H9 (cell line): ENCODE results near the gene NFIX. TPM values are rescaled to one million over a fixed set of nuclear protein-coding genes. Genes with fewer than 3 reads are reported as not detected.

ENCODE experiments used
- DNase-seq: peaks from one replicate; pipeline ENCODE4 v3.0.0-alpha.2; 2017
- H2AFZ ChIP-seq: one replicate; pipeline ENCODE4 v1.6.1; 2013; ENCODE audit warnings: mild to moderate bottlenecking, low read length, control low read depth, moderate library complexity
- H2AK5ac ChIP-seq: 2 replicates; pipeline ENCODE4 v1.6.1; 2013; ENCODE audit warnings: low read length, control low read depth, mixed read lengths; ENCODE audit not compliant: insufficient read length
- H2BK120ac ChIP-seq: one replicate; pipeline ENCODE4 v1.6.1; 2013; ENCODE audit warnings: low read depth, mild to moderate bottlenecking, low read length, control low read depth, inconsistent platforms; ENCODE audit not compliant: poor library complexity, severe bottlenecking
- H2BK12ac ChIP-seq: 2 replicates; pipeline ENCODE4 v1.6.1; 2013; ENCODE audit warnings: low read length, control low read depth, mixed read lengths, low read depth; ENCODE audit not compliant: insufficient read length
- H2BK15ac ChIP-seq: 2 replicates; pipeline ENCODE4 v1.6.1; 2013; ENCODE audit warnings: low read depth, low read length, control low read depth
- H2BK20ac ChIP-seq: one replicate; pipeline ENCODE4 v1.6.1; 2013; ENCODE audit warnings: low read depth, mild to moderate bottlenecking, low read length, control low read depth, inconsistent platforms; ENCODE audit not compliant: poor library complexity, severe bottlenecking
- H2BK5ac ChIP-seq: 2 replicates; pipeline ENCODE4 v1.6.1; 2013; ENCODE audit warnings: low read length, control low read depth, mixed read lengths; ENCODE audit not compliant: insufficient read length
- H3K14ac ChIP-seq: 2 replicates; pipeline ENCODE4 v1.6.1; 2013; ENCODE audit warnings: low read length, control low read depth; ENCODE audit not compliant: insufficient read depth
- H3K18ac ChIP-seq: 2 replicates; pipeline ENCODE4 v1.6.1; 2013; ENCODE audit warnings: low read depth, mild to moderate bottlenecking, mixed read lengths, low read length, control low read depth; ENCODE audit not compliant: insufficient read length
- H3K23ac ChIP-seq: 2 replicates; pipeline ENCODE4 v1.6.1; 2013; ENCODE audit warnings: low read length, control low read depth, mixed read lengths, low read depth; ENCODE audit not compliant: insufficient read length
- H3K23me2 ChIP-seq: 2 replicates; pipeline ENCODE4 v1.6.1; 2013; ENCODE audit warnings: low read depth, mild to moderate bottlenecking, mixed read lengths, low read length, control low read depth; ENCODE audit not compliant: insufficient read length, poor library complexity, severe bottlenecking
- H3K27ac ChIP-seq: 2 replicates; pipeline ENCODE4 v1.5.1; 2013; ENCODE audit warnings: low read length, control low read depth, mixed read lengths, low read depth; ENCODE audit not compliant: insufficient read length
- H3K27me3 ChIP-seq: 2 replicates; pipeline ENCODE4 v1.6.1; 2013; ENCODE audit warnings: low read length, control low read depth, inconsistent platforms; ENCODE audit not compliant: insufficient read depth
- H3K4ac ChIP-seq: 2 replicates; pipeline ENCODE4 v1.6.1; 2013; ENCODE audit warnings: low read depth, mild to moderate bottlenecking, control low read depth, inconsistent platforms, low read length, moderate library complexity
- H3K4me1 ChIP-seq: 2 replicates; pipeline ENCODE4 v1.6.1; 2013; ENCODE audit warnings: low read length, control low read depth, inconsistent platforms; ENCODE audit not compliant: insufficient read depth
- H3K4me2 ChIP-seq: 2 replicates; pipeline ENCODE4 v1.6.1; 2013; ENCODE audit warnings: low read length, control low read depth, mixed read lengths; ENCODE audit not compliant: insufficient read length, insufficient read depth
- H3K56ac ChIP-seq: 2 replicates; pipeline ENCODE4 v1.6.1; 2013; ENCODE audit warnings: low read depth, mild to moderate bottlenecking, mixed read lengths, low read length, control low read depth; ENCODE audit not compliant: insufficient read length
- H3K79me1 ChIP-seq: 2 replicates; pipeline ENCODE4 v1.6.1; 2013; ENCODE audit warnings: low read depth, mild to moderate bottlenecking, moderate library complexity, low read length, control low read depth, inconsistent platforms; ENCODE audit not compliant: insufficient read depth, poor library complexity, severe bottlenecking
- H3K79me2 ChIP-seq: 2 replicates; pipeline ENCODE4 v1.6.1; 2013; ENCODE audit warnings: low read length, control low read depth, inconsistent platforms; ENCODE audit not compliant: insufficient read depth
- H3K9ac ChIP-seq: 2 replicates; pipeline ENCODE4 v1.6.1; 2013; ENCODE audit warnings: low read length, control low read depth, mixed read lengths; ENCODE audit not compliant: insufficient read length; ENCODE audit errors: extremely low read depth
- H3K9me3 ChIP-seq: one replicate; pipeline ENCODE4 v1.6.1; 2013; ENCODE audit warnings: low read depth, low read length, inconsistent platforms; ENCODE audit not compliant: control insufficient read depth
- H3T11ph ChIP-seq: one replicate; pipeline ENCODE4 v1.6.1; 2013; ENCODE audit warnings: mild to moderate bottlenecking, low read length, control low read depth, inconsistent platforms
- H4K20me1 ChIP-seq: one replicate; pipeline ENCODE4 v1.6.1; 2013; ENCODE audit not compliant: control insufficient read depth, insufficient read length, insufficient read depth
- H4K5ac ChIP-seq: 2 replicates; pipeline ENCODE4 v1.6.1; 2013; ENCODE audit warnings: low read depth, mild to moderate bottlenecking, mixed read lengths, low read length, control low read depth; ENCODE audit not compliant: insufficient read length
- H4K8ac ChIP-seq: replicated peaks from 2 replicates; pipeline ENCODE4 v1.6.1; 2013; ENCODE audit warnings: low read length, control low read depth, mixed read lengths, low read depth; ENCODE audit not compliant: insufficient read length
- H4K91ac ChIP-seq: 2 replicates; pipeline ENCODE4 v1.6.1; 2013; ENCODE audit warnings: low read depth, mild to moderate bottlenecking, moderate library complexity, mixed read lengths, low read length, control low read depth; ENCODE audit not compliant: insufficient read length
- H3K27ac Mint-ChIP-seq, 3 experiments: 2 replicates in 2 of 3; 3 replicates in 1 of 3; pipeline ENCODE4 v1.8.0; 2020 to 2021; ENCODE audit warnings: mixed read lengths in 3 of 3, mild to moderate bottlenecking in 1 of 3, moderate library complexity in 1 of 3
- H3K27me3 Mint-ChIP-seq: 2 replicates; pipeline ENCODE4 v1.8.0; 2021; ENCODE audit warnings: low read depth, mild to moderate bottlenecking, moderate library complexity, mixed read lengths
- H3K36me3 Mint-ChIP-seq, 3 experiments: 2 replicates in 2 of 3; 3 replicates in 1 of 3; pipeline ENCODE4 v1.8.0; 2020 to 2021; ENCODE audit warnings: low read depth in 3 of 3, mixed read lengths in 3 of 3; ENCODE audit not compliant: insufficient read depth in 1 of 3
- H3K4me1 Mint-ChIP-seq, 2 experiments: 2 replicates each; pipeline ENCODE4 v1.8.0; 2020; ENCODE audit warnings: mixed read lengths in 2 of 2
- H3K4me3 Mint-ChIP-seq, 2 experiments: 2 replicates in 1 of 2; 3 replicates in 1 of 2; pipeline ENCODE4 v1.8.0; 2020 to 2021; ENCODE audit warnings: mild to moderate bottlenecking in 2 of 2, mixed read lengths in 2 of 2, moderate library complexity in 1 of 2
- H3K9me3 Mint-ChIP-seq, 2 experiments: 2 replicates in 1 of 2; 3 replicates in 1 of 2; pipeline ENCODE4 v1.8.0; 2020; ENCODE audit warnings: mild to moderate bottlenecking in 2 of 2, mixed read lengths in 2 of 2, moderate library complexity in 1 of 2
- WGBS: extraction: QIAGEN DNeasy Blood & Tissue Kit; methylation state at CpG from one replicate; pipeline ENCODE4 v1.1.7; 2013; ENCODE audit warnings: missing lambda C conversion rate, low lambda C conversion rate, mixed read lengths; ENCODE audit not compliant: insufficient read length; ENCODE audit errors: extremely low coverage; 5-methylcytosine and 5-hydroxymethylcytosine counted together
- total RNA-seq: library from RNA; stranded (reverse); gene quantifications from 2 replicates; pipeline ENCODE4 v1.2.1, GENCODE V29; 2021
- TF ChIP-seq, protein P1 (sequence below): fragments of 200-600 bp; sonication (generic); conservative IDR thresholded peaks from 3 replicates; pipeline ENCODE4 v1.8.0; 2021; ENCODE audit warnings: antibody characterized with exemption, mild to moderate bottlenecking

Gene NFIX
- total RNA-seq, 1 experiment from 2014 or later, result 0.31 TPM

DNA sequence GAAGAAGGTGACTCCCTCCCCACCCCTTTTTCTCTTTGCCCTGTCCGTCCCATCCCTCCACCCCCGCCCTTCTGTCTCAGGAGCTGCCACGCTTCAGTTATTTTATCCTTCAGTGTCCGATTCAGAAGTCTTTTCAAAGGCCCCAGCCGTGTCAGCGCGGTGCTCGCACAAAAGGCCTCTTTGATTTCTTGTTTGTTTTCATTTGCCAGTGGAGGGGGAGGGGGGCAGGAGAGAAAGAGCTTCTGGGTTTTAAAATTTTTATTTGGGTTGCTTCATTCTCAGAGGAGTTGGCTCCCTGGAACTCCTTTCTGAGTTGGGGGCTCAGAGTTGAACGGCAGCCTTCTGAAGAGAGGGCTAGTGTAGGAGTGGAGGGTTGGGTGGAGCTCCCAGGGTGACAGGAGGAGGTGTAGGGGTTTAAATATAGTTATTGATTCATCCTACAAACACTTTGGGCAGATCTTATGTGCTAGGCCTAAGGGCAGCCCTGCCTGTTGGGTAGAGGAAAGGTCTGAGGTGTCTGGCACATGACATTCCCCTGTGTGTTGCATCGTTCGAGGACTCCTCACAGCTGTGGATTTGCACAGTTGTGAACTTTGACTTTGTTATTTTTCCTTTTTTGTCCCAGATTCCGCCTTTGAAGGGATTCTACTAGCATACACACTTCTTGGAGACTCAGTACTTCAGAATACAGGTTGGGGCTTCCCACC lies 36.8 kb downstream of the NFIX start:
- no peak overlapping the region for H4K91ac ChIP-seq
- H2BK120ac ChIP-seq, result no peak overlapping the region
- no peaks in the 10 kb centered on the region for H3K79me1 ChIP-seq
- no peak overlapping the region for H3K23ac ChIP-seq
- no peak overlapping the region for H2BK12ac ChIP-seq
- WGBS, result no CpG with 5 or more reads among the region's 12 CpGs
- TF ChIP-seq, protein P1, sequence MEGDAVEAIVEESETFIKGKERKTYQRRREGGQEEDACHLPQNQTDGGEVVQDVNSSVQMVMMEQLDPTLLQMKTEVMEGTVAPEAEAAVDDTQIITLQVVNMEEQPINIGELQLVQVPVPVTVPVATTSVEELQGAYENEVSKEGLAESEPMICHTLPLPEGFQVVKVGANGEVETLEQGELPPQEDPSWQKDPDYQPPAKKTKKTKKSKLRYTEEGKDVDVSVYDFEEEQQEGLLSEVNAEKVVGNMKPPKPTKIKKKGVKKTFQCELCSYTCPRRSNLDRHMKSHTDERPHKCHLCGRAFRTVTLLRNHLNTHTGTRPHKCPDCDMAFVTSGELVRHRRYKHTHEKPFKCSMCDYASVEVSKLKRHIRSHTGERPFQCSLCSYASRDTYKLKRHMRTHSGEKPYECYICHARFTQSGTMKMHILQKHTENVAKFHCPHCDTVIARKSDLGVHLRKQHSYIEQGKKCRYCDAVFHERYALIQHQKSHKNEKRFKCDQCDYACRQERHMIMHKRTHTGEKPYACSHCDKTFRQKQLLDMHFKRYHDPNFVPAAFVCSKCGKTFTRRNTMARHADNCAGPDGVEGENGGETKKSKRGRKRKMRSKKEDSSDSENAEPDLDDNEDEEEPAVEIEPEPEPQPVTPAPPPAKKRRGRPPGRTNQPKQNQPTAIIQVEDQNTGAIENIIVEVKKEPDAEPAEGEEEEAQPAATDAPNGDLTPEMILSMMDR, result no peak
- no peak overlapping the region for H4K8ac ChIP-seq
- no peak overlapping the region for H3K4me2 ChIP-seq
- H3K23me2 ChIP-seq, result no peaks in the 10 kb centered on the region
- H3K18ac ChIP-seq, result no peak overlapping the region
- H3K9me3 ChIP-seq, result no peaks in the 10 kb centered on the region
- H3K14ac ChIP-seq, result no peak overlapping the region
- no peak overlapping the region for H2BK5ac ChIP-seq
- DNase-seq, result no peak
- H3K9ac ChIP-seq, result no peak overlapping the region
- H3K79me2 ChIP-seq, result no peaks in the 10 kb centered on the region
- H2AK5ac ChIP-seq, result no peak overlapping the region
- H3K4me1 ChIP-seq, result no peaks in the 10 kb centered on the region
- no peak overlapping the region for H3K4ac ChIP-seq
- H3K27ac ChIP-seq, result no peak overlapping the region
- H2AFZ ChIP-seq, result no peak overlapping the region
- H3K4me3 Mint-ChIP-seq, result no peak overlapping the region
- no peak overlapping the region for H4K5ac ChIP-seq
- H3K27ac Mint-ChIP-seq, result no peak overlapping the region
- peaks cover 96% of the 10 kb centered on the region for H3K27me3 Mint-ChIP-seq
- H3K4me1 Mint-ChIP-seq, result peaks cover 2 to 7% of the 10 kb centered on the region in 2 experiments
- H3T11ph ChIP-seq, result no peak overlapping the region
- no peaks in the 10 kb centered on the region for H3K9me3 Mint-ChIP-seq
- no peak overlapping the region for H2BK15ac ChIP-seq
- H4K20me1 ChIP-seq, result peaks cover 2% of the 10 kb centered on the region
- peaks cover 20% of the 10 kb centered on the region; the same call in 1 of the 2 replicates for H3K27me3 ChIP-seq
- H3K56ac ChIP-seq, result no peak overlapping the region
- no peak overlapping the region for H2BK20ac ChIP-seq
- no peaks in the 10 kb centered on the region for H3K36me3 Mint-ChIP-seq
